NCI-H2107 treated with DMSO at 0.1 percent for 48 hours (cell line): Measurements from ENCODE around the gene GALNT8.

Experiments used
- DNase-seq: peaks from one replicate; lab custom pipeline; 2025; ENCODE audit not compliant: unreplicated experiment; lab: John Stamatoyannopoulos, UW

GALNT8 gene

DNA sequence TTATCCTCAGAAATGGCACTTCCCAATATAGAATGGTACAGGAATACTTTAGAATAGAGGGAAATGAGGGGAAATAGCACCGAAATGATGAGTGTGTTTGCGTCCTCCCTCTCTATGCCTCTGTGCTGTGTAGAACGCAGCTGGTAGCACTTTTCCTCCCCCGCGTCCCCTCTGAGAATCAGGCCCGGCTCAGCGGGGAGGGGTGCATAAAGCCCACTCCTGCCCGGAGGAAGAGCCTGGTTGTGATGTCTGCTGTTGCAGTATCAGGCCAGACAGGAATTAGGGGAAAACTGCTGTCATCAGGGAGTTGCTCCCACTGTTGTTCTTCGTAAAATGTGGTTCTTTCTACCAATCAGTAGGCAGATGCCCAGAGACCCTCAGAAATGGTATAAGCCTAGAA, 76.0 kb downstream of the GALNT8 start:
- no peak for DNase-seq

GRCh38 chr12:4796694-4797482, 76.7 kb downstream of the GALNT8 start:
- DNase-seq, result no peak

- no peak for DNase-seq
Observed at GRCh38 chr12:4800555-4800954, 80.4 kb downstream of the GALNT8 start.

GRCh38 chr12:4802841-4803240, 82.6 kb downstream of the GALNT8 start:
- no peak for DNase-seq

DNA sequence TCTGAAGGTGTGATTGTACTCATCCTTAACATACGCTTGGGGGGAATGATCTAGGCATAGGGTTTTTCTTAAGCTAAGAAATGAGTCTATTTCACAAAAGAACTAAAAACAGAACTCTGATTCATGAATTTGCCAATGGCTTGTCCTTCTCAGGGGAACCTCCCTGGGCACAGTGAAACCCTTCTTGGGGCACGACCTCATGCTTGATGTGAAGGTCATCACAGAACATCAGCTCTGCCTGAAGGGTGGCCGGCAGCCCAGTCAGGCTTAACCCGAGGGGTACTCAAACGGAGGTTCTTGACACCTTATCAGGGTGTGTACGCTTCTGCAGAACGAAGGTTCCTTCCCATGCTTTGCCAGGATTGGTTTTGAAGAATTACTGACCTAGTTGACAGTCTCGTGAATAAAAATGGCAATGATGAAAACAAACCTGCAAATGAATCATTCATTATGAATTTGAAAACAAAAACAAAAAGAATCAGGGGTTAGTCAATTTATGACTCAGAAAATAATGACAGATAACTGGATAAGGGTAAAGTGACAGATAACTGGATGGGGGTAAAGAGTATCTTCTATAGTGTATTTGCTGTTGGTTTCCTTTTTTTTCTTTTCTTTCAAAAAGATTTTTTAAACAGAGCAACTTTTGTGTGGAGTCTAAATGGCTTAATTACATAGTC, 86.4 kb downstream of the GALNT8 start:
- DNase-seq, result no peak

DNA sequence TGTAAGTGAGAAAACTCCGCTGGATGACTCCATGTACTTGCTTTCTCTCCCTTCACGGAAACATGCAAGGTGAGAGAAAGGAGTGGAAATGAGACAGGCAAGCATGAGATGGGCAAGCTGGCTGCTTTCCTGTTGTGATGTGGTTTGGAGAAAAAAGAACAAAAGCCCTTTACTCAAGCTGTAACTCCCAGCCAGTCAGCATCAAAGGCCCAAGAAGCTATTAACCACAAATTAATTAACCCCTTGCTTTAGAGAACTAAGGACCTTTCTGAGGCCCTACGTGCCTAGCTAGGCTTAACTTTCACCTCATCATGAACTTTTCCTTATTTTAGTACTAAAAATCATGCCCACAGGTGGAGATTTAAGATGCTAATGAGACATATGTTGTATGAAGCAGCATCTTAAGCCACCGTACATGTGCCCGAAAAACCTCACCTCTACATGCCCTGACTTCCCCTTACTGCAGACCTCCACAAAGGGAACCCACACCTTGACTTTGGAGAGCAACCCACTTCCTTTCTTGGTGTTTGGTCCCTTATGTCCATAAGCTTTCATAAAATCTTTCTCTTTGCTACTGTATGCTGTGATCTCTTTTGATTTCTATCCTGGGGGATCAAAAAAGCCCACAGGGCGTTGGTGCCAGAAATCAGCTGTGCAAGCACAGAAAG, 87.0 kb downstream of the GALNT8 start:
- DNase-seq, result no peak

- no peak for DNase-seq
Observed at GRCh38 chr12:4807813-4808212, 87.6 kb downstream of the GALNT8 start.

- DNase-seq, result peak; percentile 7
Observed at GRCh38 chr12:4809013-4809448, 88.8 kb downstream of the GALNT8 start.

DNA sequence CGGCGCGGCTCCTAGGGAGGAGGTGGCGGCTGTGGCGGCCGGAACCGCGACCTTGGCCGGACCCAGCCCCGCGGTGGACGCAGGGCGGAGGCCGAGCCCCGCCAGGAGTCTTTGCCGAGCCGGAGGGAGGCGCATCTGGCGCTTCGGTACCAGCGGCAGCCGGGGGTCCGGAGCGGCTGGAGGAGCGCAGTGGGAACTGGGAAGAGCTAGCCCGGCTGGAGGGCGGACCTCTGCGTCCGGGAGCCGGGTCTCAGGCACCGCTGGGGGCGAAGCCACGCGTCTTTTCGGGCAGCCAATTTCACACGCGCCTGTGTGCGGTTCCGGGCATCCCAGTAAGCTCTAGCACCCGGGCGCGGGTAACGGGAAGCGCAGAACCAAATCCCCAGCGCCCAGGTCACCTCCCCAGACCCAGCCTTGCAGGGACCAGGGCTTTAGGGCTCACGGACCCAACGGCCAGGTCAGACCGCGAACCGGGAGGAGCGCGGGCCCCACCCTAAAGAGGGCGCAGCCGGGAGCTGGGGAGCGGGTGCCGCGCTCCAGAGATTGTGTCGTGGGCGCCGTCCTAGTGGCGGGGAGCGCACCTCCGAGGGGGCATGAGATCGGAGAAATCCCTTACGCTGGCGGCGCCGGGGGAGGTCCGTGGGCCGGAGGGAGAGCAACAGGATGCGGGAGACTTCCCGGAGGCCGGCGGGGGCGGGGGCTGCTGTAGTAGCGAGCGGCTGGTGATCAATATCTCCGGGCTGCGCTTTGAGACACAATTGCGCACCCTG, 89.4 kb downstream of the GALNT8 start:
- no peak for DNase-seq

GRCh38 chr12:4810219-4810671, 90.0 kb downstream of the GALNT8 start:
- no peak for DNase-seq

- DNase-seq, result no peak
Observed at GRCh38 chr12:4812624-4813327, 92.6 kb downstream of the GALNT8 start.

GRCh38 chr12:4813741-4814140, 93.5 kb downstream of the GALNT8 start:
- no peak for DNase-seq

DNA sequence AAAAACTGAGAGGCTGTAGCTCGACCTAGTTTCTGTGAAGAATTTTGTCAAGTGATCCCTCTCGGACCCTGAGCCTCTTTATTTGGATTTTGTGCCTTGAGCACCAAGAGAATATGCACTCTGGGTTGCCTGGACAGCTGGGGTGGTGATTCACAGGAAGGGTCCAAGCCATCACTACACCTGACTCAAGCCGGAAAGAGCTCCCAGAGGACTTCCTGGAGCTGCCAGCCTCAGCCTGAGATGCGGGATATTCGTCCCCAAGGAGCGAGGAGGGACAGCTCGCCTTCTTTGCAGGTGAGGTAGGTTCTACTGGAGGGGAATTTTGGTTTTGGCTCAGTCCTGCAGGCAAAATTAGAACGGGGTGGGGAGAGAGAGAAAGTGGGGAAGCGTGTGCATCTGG, 94.3 kb downstream of the GALNT8 start:
- no peak for DNase-seq

GRCh38 chr12:4816744-4817525, 96.7 kb downstream of the GALNT8 start:
- no peak for DNase-seq

- DNase-seq, result no peak
Observed at GRCh38 chr12:4817880-4818279, 97.7 kb downstream of the GALNT8 start.

GRCh38 chr12:4819654-4820053, 99.5 kb downstream of the GALNT8 start:
- no peak for DNase-seq

- DNase-seq, result no peak
Observed at GRCh38 chr12:4820971-4821370, 100.8 kb downstream of the GALNT8 start.
